SIG-M5 treated with dmso at 0.1 percent for 504 hours (cell line): ENCODE data around the gene ARSB.

ENCODE experiments used
- DNase-seq: peaks from one replicate; lab custom pipeline; 2025; ENCODE audit not compliant: unreplicated experiment; lab: John Stamatoyannopoulos, UW

ARSB gene

DNA sequence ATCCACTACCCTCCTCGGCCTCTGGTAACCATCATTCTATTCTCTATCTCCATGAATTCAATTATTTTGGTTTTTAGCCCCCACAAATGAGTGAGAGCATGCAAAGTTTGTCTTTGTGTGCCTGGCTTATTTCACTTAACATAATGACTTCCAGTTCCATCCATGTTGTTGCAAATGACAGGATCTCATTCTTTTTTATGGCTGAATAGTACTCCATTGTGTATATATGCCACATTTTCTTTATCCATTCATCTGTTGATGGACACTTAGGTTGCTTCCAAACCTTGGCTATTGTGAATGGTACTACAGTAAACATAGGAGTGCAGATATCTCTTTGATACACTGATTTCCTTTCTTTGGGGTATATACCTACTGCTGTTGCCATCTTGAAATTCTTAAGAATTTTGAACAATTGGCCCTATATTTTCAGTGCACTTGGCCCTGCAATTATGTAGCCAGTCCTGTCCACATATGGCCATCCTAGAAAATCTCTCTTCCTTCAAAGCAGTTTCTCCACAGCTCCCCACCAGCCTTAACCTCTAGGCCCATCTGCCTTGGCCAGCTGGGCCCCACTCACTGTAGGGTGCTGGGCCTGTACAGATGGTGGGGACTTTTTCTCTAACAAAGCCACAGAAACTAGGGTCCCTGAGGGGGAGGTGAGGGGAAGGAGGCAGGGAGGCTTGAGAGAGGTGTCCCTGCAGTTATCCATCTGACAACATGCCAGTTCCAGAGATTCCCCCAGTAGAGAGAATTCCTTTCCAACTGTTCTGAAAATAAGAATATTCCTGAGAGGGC is 254.6 kb downstream of the ARSB start:
- DNase-seq, result no peak

DNA sequence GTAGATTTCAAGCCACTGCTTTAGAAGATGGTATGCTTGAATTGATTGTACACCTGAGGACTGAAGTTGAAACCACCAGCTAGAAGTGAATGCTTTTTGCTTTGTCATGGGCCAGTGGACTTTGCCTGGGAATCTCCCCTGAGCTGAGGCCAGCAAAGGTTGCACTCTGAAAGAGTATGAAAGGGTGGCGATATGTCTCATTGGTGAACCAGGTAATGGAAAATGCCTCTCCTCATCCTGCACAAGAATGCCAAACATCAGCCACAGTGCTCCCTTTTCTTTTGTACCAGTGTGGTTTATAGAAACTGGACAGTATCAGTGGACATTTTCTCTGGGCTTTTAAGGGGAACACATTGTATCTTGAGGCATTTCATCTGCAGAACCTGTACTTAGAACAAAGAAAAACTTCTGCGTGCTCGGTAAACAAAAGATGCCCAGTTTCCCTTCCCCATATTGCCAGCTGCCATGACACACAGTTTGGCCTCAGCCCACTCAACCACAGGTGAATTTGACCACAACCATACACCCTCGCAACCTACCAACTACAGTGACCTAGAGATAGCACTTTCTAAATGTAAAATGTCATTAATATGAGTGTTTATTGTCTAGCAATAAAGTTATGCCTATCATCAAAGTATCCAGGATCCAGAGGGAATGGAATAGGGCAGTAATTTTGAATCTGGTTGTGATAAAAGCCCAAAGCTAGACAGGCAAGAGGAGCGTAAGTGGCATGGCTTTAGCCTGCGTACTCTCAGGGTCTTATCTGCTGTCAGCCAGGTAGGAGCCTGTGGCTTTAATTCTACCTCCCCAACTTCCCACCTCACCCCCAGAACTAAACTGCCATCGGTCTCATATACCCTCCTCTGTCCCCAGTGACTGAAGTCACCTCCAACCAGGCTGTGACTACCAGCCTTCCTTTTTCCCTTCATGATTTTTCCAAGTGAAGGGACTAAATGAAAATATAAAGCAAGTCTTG is 257.0 kb downstream of the ARSB start:
- no peak for DNase-seq
